Measurements from ENCODE around the gene DNAI2.

DNA sequence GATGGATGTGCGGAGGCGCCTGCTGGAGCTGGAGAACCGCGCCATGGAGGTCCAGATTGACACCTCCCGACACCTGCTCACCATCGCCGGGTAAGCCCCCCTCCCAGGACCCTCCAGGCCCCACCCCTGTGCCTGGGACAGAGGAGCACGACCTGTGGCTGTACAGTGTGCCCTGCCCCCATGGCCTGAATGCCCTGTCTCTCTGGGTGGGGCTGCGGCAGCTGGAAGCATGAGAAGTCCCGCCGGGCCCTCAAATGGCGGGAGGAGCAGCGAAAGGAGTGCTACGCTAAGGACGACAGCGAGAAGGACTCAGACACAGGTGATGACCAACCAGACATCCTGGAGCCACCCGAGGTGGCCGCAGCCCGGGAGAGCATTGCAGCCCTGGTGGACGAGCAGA, 76.5 kb downstream of the DNAI2 start:
- TF ChIP-seq CTCF (IDR thresholded peaks at IDR 0.05) (no peak), SP1 (CRISPR knock-in tag; conservative IDR thresholded peaks at IDR 0.05) (no peak), ARID4B (CRISPR knock-in tag; IDR thresholded peaks at IDR 0.05; ENCODE audit: borderline replicate concordance) (no peak), ZNF138 (CRISPR knock-in tag; conservative IDR thresholded peaks at IDR 0.05) (no peak), ELF4 (CRISPR knock-in tag; IDR thresholded peaks at IDR 0.05; ENCODE audit: low read depth) (no peak), ZNF425 (CRISPR knock-in tag; conservative IDR thresholded peaks at IDR 0.05) (no peak)

All from WTC11 (cell line).